Activated CD4-positive, alpha-beta T cell treated with anti-CD3 and anti-CD28 coated beads, Interleukin-2, amount 10 ng/mL, durations not matched to agents 7 days and 5 days (primary cell): ENCODE measurements around the gene KANK2. TPM values are rescaled to one million over a fixed set of nuclear protein-coding genes. Genes with fewer than 3 reads are reported as not detected.

Experiments
- CTCF ChIA-PET: fragments of 350-600 bp; sonication (Branson Sonifier 250); formaldehyde crosslinking; loops from one replicate; lab custom pipeline; 2021; ENCODE audit warnings: antibody characterized with exemption; lab: Charles Lee
- POLR2A ChIA-PET: fragments of 350-600 bp; sonication (Branson Sonifier 250); formaldehyde crosslinking; loops from one replicate; lab custom pipeline; 2021; ENCODE audit warnings: antibody characterized with exemption; lab: Charles Lee
- DNase-seq: peaks from one replicate; pipeline ENCODE4 v3.0.0-alpha.2; 2020
- H3K27ac Mint-ChIP-seq: one replicate; pipeline ENCODE4 v1.8.0; 2021; ENCODE audit warnings: mild to moderate bottlenecking, moderate library complexity, mixed read lengths
- H3K27me3 Mint-ChIP-seq: one replicate; pipeline ENCODE4 v1.8.0; 2021; ENCODE audit warnings: mixed read lengths
- H3K36me3 Mint-ChIP-seq: one replicate; pipeline ENCODE4 v1.8.0; 2021; ENCODE audit warnings: low read depth, mixed read lengths
- H3K4me1 Mint-ChIP-seq: one replicate; pipeline ENCODE4 v1.8.0; 2021; ENCODE audit warnings: mixed read lengths
- H3K4me3 Mint-ChIP-seq: one replicate; pipeline ENCODE4 v1.8.0; 2021; ENCODE audit warnings: mild to moderate bottlenecking, moderate library complexity, mixed read lengths
- H3K9me3 Mint-ChIP-seq: one replicate; pipeline ENCODE4 v1.8.0; 2021; ENCODE audit warnings: mixed read lengths
- total RNA-seq, 2 experiments: library from RNA; stranded (reverse); gene quantifications; one replicate each; pipeline ENCODE4 v1.2.3, GENCODE V29; 2021

KANK2 gene
- total RNA-seq, 2 experiments from 2014 or later: 2.0 to 2.6 TPM

DNA sequence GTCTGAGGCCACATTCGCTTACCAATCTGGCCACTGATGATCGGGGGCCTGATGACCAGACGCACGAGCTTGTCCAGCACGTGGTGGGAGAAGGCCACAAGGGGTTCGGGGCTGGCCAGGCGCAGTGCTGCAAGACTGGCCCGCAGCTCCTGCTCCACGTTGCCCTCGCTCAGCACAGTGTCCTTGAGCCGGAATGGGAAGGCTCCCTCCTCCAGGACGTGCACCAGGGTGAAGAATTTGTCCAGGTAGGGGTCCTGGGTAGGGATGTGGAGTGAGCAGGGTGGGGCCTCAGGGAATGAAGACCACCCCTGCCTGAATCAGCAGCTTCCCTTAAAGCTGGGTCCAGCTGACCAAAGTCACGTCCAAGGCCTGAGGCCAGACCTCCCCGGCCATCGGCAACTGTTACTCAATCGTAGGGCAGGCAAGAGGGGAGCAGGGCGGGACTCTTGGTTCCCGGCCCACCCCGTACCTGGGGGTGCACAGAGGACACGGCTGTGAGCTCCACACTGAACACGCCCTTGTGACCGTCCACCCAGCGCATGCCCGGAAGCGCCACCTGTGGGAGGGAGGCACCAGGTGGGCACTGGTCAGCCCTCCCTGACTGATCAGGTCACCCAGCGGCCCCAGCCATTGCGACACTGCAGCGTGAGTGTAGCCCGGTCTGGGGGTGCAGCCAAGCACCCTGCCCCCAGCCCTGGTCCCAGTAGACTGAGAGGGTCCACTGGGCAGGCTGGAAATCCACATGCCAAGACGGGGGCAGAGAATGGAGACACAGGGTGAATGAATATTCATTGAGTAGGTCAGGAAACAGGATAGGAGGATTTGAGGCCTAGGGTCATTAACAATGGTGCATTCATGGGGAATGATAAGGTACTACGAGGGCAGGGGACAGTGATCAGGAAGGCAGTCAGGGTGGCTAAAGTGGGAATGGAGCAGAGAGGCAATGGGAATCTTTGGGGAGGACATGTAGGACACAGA is 39.3 kb upstream of the KANK2 start:
- Mint-ChIP-seq H3K4me1 (no peaks in the 10 kb centered on the region), H3K27ac (no peak overlapping the region), H3K27me3 (peaks cover under 1% of the 10 kb centered on the region), H3K9me3 (peaks cover 4% of the 10 kb centered on the region), H3K36me3 (no peaks in the 10 kb centered on the region), H3K4me3 (no peak overlapping the region)
- ChIA-PET POLR2A (no interaction called here), CTCF (interaction anchor here (0.7 kb wide), 1 partner anchor 869 kb away, joined by 3 read pairs; no protein-coding TSS in a partner anchor)
- no peak for DNase-seq

GRCh38 chr19:11234486-11235075 is 37.2 kb upstream of the KANK2 start:
- Mint-ChIP-seq H3K4me3 (no peak overlapping the region), H3K27ac (no peak overlapping the region), H3K4me1 (no peaks in the 10 kb centered on the region), H3K27me3 (no peaks in the 10 kb centered on the region), H3K9me3 (peaks cover 4% of the 10 kb centered on the region), H3K36me3 (no peaks in the 10 kb centered on the region)
- ChIA-PET POLR2A (no interaction called here), CTCF (no interaction called here)
- no peak for DNase-seq

DNA sequence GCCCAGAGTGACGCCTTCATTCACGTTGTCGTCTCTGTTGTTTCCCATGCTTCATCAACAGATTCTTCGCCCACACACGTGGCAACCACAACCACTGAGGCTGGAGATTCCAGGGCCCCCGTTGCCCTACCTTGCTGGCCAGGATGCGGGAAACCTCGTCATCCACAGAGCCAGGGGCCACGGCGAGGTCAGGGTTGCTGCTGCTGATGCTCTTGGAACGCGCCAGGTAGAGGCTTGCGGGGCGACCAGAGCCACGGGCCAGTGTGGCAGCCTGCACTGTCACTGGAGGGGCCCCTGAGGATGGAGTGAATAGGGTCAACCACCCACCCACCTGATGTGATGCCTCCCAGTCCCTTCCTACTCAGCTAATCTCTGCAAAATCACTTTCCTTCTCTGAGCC is 35.7 kb upstream of the KANK2 start:
- ChIA-PET POLR2A (no interaction called here), CTCF (interaction anchor here (0.6 kb wide), 1 partner anchor 44 kb away, joined by 7 read pairs; no protein-coding TSS in a partner anchor)
- DNase-seq: no peak
- H3K27me3 Mint-ChIP-seq: no peaks in the 10 kb centered on the region
- H3K4me1 Mint-ChIP-seq: no peaks in the 10 kb centered on the region
- H3K36me3 Mint-ChIP-seq: no peaks in the 10 kb centered on the region
- H3K9me3 Mint-ChIP-seq: no peaks in the 10 kb centered on the region
- no peak overlapping the region for H3K4me3 Mint-ChIP-seq
- H3K27ac Mint-ChIP-seq: no peak overlapping the region

DNA sequence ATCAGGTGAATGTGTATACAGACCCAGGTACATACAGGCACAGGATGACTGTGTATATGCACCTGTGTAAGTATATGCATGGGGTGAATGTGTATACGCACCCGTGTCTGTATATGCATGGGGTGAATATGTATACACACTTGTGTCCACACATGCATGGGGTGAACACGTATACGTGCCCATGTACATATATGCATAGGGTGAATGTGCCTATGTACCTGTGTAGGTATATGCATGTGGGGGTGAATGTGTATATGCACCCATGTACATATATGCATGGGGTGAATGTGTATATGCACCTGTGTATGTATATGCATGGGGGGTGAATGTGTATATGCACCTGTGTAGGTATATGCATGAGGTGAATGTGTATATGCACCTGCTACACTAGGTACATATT is 35.2 kb upstream of the KANK2 start:
- H3K4me1 Mint-ChIP-seq: no peaks in the 10 kb centered on the region
- DNase-seq: no peak
- POLR2A ChIA-PET: no interaction called here
- H3K27ac Mint-ChIP-seq: no peak overlapping the region
- H3K27me3 Mint-ChIP-seq: no peaks in the 10 kb centered on the region
- H3K9me3 Mint-ChIP-seq: no peaks in the 10 kb centered on the region
- no peaks in the 10 kb centered on the region for H3K36me3 Mint-ChIP-seq
- H3K4me3 Mint-ChIP-seq: no peak overlapping the region
- CTCF ChIA-PET: no interaction called here

DNA sequence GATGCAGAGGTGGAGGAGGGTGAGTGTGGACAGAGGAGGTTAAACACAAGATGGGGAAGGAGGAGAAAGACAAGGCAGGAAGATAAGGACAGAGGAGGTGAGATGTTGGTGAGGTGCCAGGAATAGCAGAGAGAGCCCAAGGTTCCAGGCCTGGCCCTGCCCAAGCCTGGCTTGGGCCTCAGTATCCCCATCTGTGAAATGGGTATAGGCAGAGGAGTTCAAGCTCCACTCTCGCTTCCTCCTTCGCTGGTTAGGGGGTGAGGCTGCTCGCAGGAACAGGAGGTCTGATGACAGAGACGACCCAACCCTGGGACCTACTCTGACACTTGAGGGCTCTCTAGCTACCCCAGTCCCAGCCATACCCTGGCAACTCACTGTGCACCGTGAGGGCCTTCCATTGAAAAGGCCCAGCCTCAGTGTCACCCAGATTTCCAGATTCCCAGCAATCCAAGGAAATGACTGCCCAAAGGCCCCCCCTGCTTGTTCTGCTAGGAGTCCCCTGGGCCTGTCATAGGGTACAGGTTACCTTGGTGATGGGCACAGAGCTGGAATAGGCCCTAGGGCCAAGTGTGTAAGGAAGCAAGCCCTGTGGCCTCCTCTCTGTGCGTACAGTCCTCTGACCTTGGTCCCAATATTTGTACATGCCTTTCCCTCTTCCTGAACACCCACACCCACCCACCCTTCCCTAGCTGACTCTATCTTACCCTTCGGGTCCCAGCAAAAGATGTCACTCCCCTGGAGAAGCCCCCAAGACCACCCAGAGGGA is 33.5 kb upstream of the KANK2 start:
- POLR2A ChIA-PET: no interaction called here
- no peaks in the 10 kb centered on the region for H3K27me3 Mint-ChIP-seq
- H3K9me3 Mint-ChIP-seq: no peaks in the 10 kb centered on the region
- no peaks in the 10 kb centered on the region for H3K4me1 Mint-ChIP-seq
- DNase-seq: no peak
- CTCF ChIA-PET: interaction anchor here (0.9 kb wide), 1 partner anchor 18 kb away, joined by 4 read pairs; no protein-coding TSS in a partner anchor
- H3K27ac Mint-ChIP-seq: no peak overlapping the region
- H3K36me3 Mint-ChIP-seq: no peaks in the 10 kb centered on the region
- no peak overlapping the region for H3K4me3 Mint-ChIP-seq

DNA sequence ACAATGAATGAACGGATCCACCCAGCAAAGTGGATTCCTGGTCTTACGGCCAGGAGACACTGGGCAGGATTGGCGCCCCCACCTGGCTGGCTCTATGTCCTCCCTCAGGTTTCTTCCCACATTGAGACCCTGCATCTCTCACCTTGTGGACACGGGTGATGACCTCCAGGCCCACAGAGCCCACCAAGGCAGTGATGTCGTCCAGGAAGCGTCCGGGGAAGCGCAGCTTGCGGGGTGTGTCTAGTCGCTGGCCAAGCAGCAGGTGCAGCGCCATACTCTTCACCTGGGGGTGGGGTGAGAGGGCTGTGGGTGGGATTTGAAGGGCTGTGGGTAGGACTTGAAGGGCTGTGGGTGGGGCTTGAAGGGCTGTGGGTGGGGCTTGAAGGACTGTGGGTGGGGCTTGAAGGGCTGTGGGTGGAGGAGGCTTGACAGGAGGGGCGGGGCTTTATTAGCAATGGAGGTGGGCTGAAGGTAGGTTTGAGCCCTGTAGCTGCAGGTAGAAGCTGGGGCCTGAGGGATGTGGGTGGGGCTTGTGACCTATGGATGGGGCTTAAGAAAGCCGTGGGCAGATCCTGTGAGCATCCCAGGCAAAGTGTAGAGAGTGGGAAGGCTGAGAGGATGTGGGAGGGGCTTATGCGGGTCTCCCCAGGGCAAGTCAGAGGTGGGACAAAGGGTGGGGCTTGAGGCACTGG is 30.0 kb upstream of the KANK2 start:
- Mint-ChIP-seq H3K27ac (no peak overlapping the region), H3K36me3 (no peaks in the 10 kb centered on the region), H3K27me3 (no peaks in the 10 kb centered on the region), H3K4me1 (no peaks in the 10 kb centered on the region), H3K9me3 (no peaks in the 10 kb centered on the region), H3K4me3 (no peak overlapping the region)
- no peak for DNase-seq
- ChIA-PET CTCF (interaction anchor here (0.6 to 1.1 kb wide), 3 partner anchors 56 to 208 kb away, joined by 3 read pairs; partner anchors contain the start of gene PRKCSH), POLR2A (no interaction called here)

DNA sequence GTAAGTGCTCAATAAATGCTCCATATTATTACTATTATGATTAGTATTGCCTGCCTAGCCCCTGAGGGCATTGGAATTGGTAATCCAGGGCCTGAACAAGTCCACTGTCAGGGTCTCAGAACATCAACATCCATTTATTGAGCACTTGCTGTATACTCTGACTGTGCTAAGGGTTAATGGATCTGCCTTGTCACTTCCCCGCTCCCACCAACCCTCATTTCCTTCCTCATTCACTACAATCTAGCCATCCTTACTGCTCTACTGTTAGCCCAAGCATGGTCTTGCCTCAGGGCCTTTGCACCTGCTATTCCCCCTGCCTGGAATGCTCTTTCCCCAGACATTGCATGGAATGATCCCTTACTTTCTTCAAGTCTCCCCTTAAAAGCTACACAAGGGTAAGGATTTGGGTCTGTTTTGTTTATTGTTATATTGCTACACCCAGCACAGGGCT is 29.4 kb upstream of the KANK2 start:
- POLR2A ChIA-PET: no interaction called here
- Mint-ChIP-seq H3K9me3 (no peaks in the 10 kb centered on the region), H3K36me3 (no peaks in the 10 kb centered on the region), H3K4me1 (no peaks in the 10 kb centered on the region), H3K4me3 (no peak overlapping the region), H3K27ac (no peak overlapping the region), H3K27me3 (no peaks in the 10 kb centered on the region)
- no peak for DNase-seq
- CTCF ChIA-PET: interaction anchor here (0.9 to 1.1 kb wide), 3 partner anchors 23 to 290 kb away, joined by 3 to 6 read pairs (median 4); partner anchors contain the start of gene PRKCSH

GRCh38 chr19:11225815-11226214 is 28.5 kb upstream of the KANK2 start:
- peaks cover 8% of the 10 kb centered on the region for H3K9me3 Mint-ChIP-seq
- no peaks in the 10 kb centered on the region for H3K4me1 Mint-ChIP-seq
- H3K27me3 Mint-ChIP-seq: no peaks in the 10 kb centered on the region
- H3K4me3 Mint-ChIP-seq: no peak overlapping the region
- POLR2A ChIA-PET: interaction anchor here (0.6 kb wide), 1 partner anchor 1267 kb away, joined by 3 read pairs; no protein-coding TSS in a partner anchor
- H3K36me3 Mint-ChIP-seq: no peaks in the 10 kb centered on the region
- DNase-seq: no peak
- H3K27ac Mint-ChIP-seq: no peak overlapping the region
- CTCF ChIA-PET: interaction anchor here (0.9 to 1.1 kb wide), 2 partner anchors 22 to 289 kb away, joined by 4 to 6 read pairs; no protein-coding TSS in a partner anchor

DNA sequence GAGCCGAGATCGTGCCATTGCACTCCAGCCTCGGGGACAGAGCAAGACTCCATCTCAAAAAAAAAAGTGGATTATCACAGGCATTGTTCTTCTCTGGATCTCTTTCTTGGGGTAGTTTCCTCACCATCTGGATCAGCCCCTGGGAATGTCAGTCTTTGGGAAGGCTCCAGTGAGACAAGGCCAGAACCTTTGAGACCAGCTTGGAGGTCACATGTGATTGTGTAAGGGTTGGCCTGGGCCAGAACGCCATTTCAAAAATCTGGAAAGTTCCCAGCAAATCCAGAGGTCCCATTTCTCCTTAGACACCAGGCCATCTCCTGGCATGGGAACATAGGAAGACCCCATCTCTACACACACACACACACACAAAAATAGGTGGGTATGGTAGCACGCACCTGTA is 27.8 kb upstream of the KANK2 start:
- H3K4me1 Mint-ChIP-seq: no peaks in the 10 kb centered on the region
- ChIA-PET CTCF (interaction anchor here (0.6 kb wide), 1 partner anchor 11 kb away, joined by 5 read pairs; no protein-coding TSS in a partner anchor), POLR2A (no interaction called here)
- H3K9me3 Mint-ChIP-seq: peaks cover 12% of the 10 kb centered on the region
- peaks cover 1% of the 10 kb centered on the region for H3K36me3 Mint-ChIP-seq
- no peak for DNase-seq
- no peak overlapping the region for H3K27ac Mint-ChIP-seq
- no peaks in the 10 kb centered on the region for H3K27me3 Mint-ChIP-seq
- H3K4me3 Mint-ChIP-seq: no peak overlapping the region

DNA sequence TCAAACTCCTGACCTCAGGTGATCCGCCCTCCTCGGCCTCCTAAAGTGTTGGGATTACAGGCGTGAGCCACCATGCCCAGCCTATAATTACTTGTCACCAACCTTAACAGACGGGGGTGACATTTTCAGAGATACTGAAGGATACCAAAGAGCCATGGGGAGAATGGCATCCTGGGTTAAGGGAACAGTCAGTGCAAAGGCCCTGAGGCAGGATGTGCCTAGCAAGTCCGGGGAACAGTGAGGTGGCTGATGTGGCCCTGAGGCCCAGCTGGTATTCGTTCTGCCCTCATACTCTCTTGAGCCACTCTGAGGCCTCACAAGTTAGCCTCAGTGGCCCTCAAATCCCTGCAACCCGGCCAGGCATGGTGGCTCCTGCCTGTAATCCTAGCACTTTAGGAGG is 27.1 kb upstream of the KANK2 start:
- POLR2A ChIA-PET: no interaction called here
- no peak for DNase-seq
- no peak overlapping the region for H3K27ac Mint-ChIP-seq
- CTCF ChIA-PET: no interaction called here
- no peaks in the 10 kb centered on the region for H3K4me1 Mint-ChIP-seq
- H3K9me3 Mint-ChIP-seq: peaks cover 13% of the 10 kb centered on the region
- peaks cover 1% of the 10 kb centered on the region for H3K36me3 Mint-ChIP-seq
- no peak overlapping the region for H3K4me3 Mint-ChIP-seq
- H3K27me3 Mint-ChIP-seq: no peaks in the 10 kb centered on the region

DNA sequence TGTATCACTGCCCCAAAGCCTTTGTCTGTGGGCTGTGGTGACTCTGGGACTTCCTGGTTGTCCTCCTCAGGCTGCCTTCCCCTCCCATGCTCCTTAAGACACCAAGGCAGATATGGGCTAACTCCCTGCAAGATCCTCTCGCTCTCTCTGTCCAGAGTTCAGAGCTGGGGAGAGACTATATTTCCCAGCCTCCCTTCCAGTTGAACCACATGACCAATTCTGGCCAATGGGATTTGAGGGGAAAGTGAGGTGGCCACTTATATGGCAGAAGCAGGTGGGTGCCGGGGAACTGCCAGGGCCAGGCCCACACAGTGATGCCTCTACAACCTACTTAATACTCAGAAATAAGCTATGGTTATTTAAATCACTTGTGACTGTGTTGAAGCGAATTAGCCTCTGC is 25.9 kb upstream of the KANK2 start:
- Mint-ChIP-seq H3K27me3 (no peaks in the 10 kb centered on the region), H3K4me1 (no peaks in the 10 kb centered on the region), H3K9me3 (peaks cover 13% of the 10 kb centered on the region), H3K4me3 (no peak overlapping the region), H3K27ac (no peak overlapping the region), H3K36me3 (peaks cover 1% of the 10 kb centered on the region)
- DNase-seq: no peak
- ChIA-PET POLR2A (interaction anchor here (0.7 kb wide), 1 partner anchor 96 kb away, joined by 3 read pairs; no protein-coding TSS in a partner anchor), CTCF (interaction anchor here (0.5 to 0.6 kb wide), 2 partner anchors 32 to 571 kb away, joined by 3 read pairs; no protein-coding TSS in a partner anchor)

- POLR2A ChIA-PET: no interaction called here
- no peaks in the 10 kb centered on the region for H3K4me1 Mint-ChIP-seq
Observed at GRCh38 chr19:11221082-11221598, 23.8 kb upstream of the KANK2 start.

More at GRCh38 chr19:11221082-11221598, 23.8 kb upstream of the KANK2 start:
- no peak overlapping the region for H3K4me3 Mint-ChIP-seq
- no peak for DNase-seq
- no peak overlapping the region for H3K27ac Mint-ChIP-seq
- H3K9me3 Mint-ChIP-seq: peaks cover 13% of the 10 kb centered on the region
- CTCF ChIA-PET: no interaction called here
- H3K36me3 Mint-ChIP-seq: peaks cover 1% of the 10 kb centered on the region
- H3K27me3 Mint-ChIP-seq: no peaks in the 10 kb centered on the region
